Right lobe of liver (tissue), 4 donors: ENCODE measurements around the gene PRSS3.
"Not testable (repeated sequence)": the region's sequence is repeated elsewhere in the genome, so short reads cannot be mapped to it uniquely, and the experiment has no call there.

ENCODE experiments used
- POLR2A ChIP-seq: fragments of 450-650 bp; IDR thresholded peaks from one replicate; pipeline ENCODE4 v1.6.1; 2017; ENCODE audit warnings: antibody characterized with exemption, mild to moderate bottlenecking
- TF ChIP-seq, protein P1 (sequence below), 4 donors: fragments of 200-600 bp in 3 of 4; fragments of 450-650 bp in 1 of 4; IDR thresholded peaks; one replicate each; pipeline versions ENCODE4 v1.5.1 to v1.8.0; 2016 to 2022; ENCODE audit warnings: antibody characterized with exemption in 4 of 4, mild to moderate bottlenecking in 2 of 4
- donor health status: DM: no; HTN: no; CAD: no.
- donor health status: DM: no; HTN: no; CAD: no.
- donor health status: DM: no; HTN: yes; CAD: no.

DNA sequence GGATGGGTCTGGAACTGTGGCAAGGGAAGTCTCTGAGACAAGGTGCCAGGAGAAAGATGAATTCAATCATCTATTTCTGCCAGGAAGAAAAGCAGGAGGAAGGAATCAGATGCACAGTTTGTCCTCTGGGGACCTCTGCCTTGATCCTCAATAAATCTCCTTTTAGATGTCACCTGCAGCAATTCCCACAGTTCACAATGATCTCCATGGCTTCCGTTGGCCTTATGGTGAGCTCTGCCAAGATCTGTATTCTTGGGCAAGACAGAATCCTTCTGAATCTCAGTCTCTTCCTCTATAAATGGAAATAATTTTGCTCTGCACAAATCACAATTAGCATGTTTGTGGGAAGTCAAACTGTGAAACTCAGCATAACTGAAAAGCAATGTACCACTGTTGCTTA is 1.9 kb upstream of the PRSS3 start:
- not testable (repeated sequence) for TF ChIP-seq POLR2A
- TF ChIP-seq, protein P1, sequence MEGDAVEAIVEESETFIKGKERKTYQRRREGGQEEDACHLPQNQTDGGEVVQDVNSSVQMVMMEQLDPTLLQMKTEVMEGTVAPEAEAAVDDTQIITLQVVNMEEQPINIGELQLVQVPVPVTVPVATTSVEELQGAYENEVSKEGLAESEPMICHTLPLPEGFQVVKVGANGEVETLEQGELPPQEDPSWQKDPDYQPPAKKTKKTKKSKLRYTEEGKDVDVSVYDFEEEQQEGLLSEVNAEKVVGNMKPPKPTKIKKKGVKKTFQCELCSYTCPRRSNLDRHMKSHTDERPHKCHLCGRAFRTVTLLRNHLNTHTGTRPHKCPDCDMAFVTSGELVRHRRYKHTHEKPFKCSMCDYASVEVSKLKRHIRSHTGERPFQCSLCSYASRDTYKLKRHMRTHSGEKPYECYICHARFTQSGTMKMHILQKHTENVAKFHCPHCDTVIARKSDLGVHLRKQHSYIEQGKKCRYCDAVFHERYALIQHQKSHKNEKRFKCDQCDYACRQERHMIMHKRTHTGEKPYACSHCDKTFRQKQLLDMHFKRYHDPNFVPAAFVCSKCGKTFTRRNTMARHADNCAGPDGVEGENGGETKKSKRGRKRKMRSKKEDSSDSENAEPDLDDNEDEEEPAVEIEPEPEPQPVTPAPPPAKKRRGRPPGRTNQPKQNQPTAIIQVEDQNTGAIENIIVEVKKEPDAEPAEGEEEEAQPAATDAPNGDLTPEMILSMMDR (IDR thresholded peaks at IDR 0.05) = not testable (repeated sequence)
